ENCODE data around the gene RCN1.

- TF ChIP-seq CTCF (IDR thresholded peaks at IDR 0.05; ENCODE audit: borderline replicate concordance, extremely low read depth, low read length, poor library complexity, severe bottlenecking) (no peak), EZH2 (IDR thresholded peaks at IDR 0.05; ENCODE audit: borderline replicate concordance, low read depth, low read length, severe bottlenecking) (no peak)
These were observed 40.6 kb upstream of the RCN1 start for GRCh38 chr11:32050264-32050663.

Measured in DND-41 (cell line).